Retina (tissue), 1 donor: Measurements from ENCODE around the gene LECT2.
A peak's percentile ranks its signal among the peaks of the same experiment; 100 is the strongest.

Source experiments
- DNase-seq: peaks from one replicate; pipeline ENCODE4 v3.0.0-alpha.2; 2016

Gene LECT2

GRCh38 chr5:135930029-135930948 lies 24.5 kb downstream of the LECT2 start:
- DNase-seq = peak; percentile 38

- no peak for DNase-seq
These were observed 33.4 kb downstream of the LECT2 start for GRCh38 chr5:135921388-135921787.

- DNase-seq = no peak
These were observed 34.6 kb downstream of the LECT2 start for GRCh38 chr5:135920199-135920598.

GRCh38 chr5:135916638-135917263 lies 38.0 kb downstream of the LECT2 start:
- DNase-seq = no peak

GRCh38 chr5:135915466-135916001 lies 39.2 kb downstream of the LECT2 start:
- DNase-seq = no peak

- DNase-seq = no peak
These were observed 40.8 kb downstream of the LECT2 start for GRCh38 chr5:135913713-135914626.

- DNase-seq = no peak
These were observed 49.6 kb downstream of the LECT2 start for GRCh38 chr5:135905144-135905543.

- no peak for DNase-seq
These were observed 53.1 kb downstream of the LECT2 start for GRCh38 chr5:135901633-135902032.

GRCh38 chr5:135900276-135900675 lies 54.5 kb downstream of the LECT2 start:
- DNase-seq = no peak

GRCh38 chr5:135898651-135899050 lies 56.1 kb downstream of the LECT2 start:
- no peak for DNase-seq
